ENCODE data around the gene EPS8.

Gene EPS8

GRCh38 chr12:15789220-15790171 is at the start of gene EPS8:
Gene EPS8 (minus strand): TSS chr12:15789388. CDS start chr12:15682951, 106,437 bp downstream.
- peak; percentile 89 for DNase-seq

GRCh38 chr12:15837141-15837790 is 48.1 kb upstream of the EPS8 start:
- no peak for DNase-seq

- no peak for DNase-seq
Measured at GRCh38 chr12:15834575-15834974, 45.4 kb upstream of the EPS8 start.

- no peak for DNase-seq
Measured at GRCh38 chr12:15831315-15831978, 42.3 kb upstream of the EPS8 start.

GRCh38 chr12:15830538-15830937 is 41.4 kb upstream of the EPS8 start:
- DNase-seq = no peak

GRCh38 chr12:15829949-15830348 is 40.8 kb upstream of the EPS8 start:
- no peak for DNase-seq

- DNase-seq = no peak
Measured at GRCh38 chr12:15829255-15829654, 40.1 kb upstream of the EPS8 start.

GRCh38 chr12:15827136-15827535 is 37.9 kb upstream of the EPS8 start:
- no peak for DNase-seq

GRCh38 chr12:15824516-15824915 is 35.3 kb upstream of the EPS8 start:
- DNase-seq = no peak

GRCh38 chr12:15823360-15824128 is 34.4 kb upstream of the EPS8 start:
- no peak for DNase-seq

- no peak for DNase-seq
Measured at GRCh38 chr12:15819644-15820437, 30.7 kb upstream of the EPS8 start.

- DNase-seq = no peak
Measured at GRCh38 chr12:15818418-15818817, 29.2 kb upstream of the EPS8 start.

GRCh38 chr12:15815730-15816129 is 26.5 kb upstream of the EPS8 start:
- DNase-seq = no peak

- no peak for DNase-seq
Measured at GRCh38 chr12:15811214-15812127, 22.3 kb upstream of the EPS8 start.

GRCh38 chr12:15808652-15809051 is 19.5 kb upstream of the EPS8 start:
- DNase-seq = no peak

- DNase-seq = no peak
Measured at GRCh38 chr12:15808250-15808649, 19.1 kb upstream of the EPS8 start.

- no peak for DNase-seq
Measured at GRCh38 chr12:15806826-15807225, 17.6 kb upstream of the EPS8 start.

- DNase-seq = no peak
Measured at GRCh38 chr12:15801770-15802744, 12.9 kb upstream of the EPS8 start.

GRCh38 chr12:15800278-15800677 is 11.1 kb upstream of the EPS8 start:
- no peak for DNase-seq

GRCh38 chr12:15797818-15798217 is 8.6 kb upstream of the EPS8 start:
- DNase-seq = no peak
